Measurements from ENCODE around the gene LRSAM1. TPM values are rescaled to one million over a fixed set of nuclear protein-coding genes. Genes with fewer than 3 reads are reported as not detected.

LRSAM1 gene
- polyA plus RNA-seq, 1 experiment = 5.2 TPM

GRCh38 chr9:127405344-127406125 lies 45.8 kb upstream of the LRSAM1 start:
- TF ChIP-seq CTCF (IDR thresholded peaks at IDR 0.05; ENCODE audit: insufficient read depth, low read depth, low read length) = no peak
- DNase-seq (ENCODE audit: low read depth) = no peak
- Histone ChIP-seq H3K36me3 (ENCODE audit: control insufficient read depth, insufficient read depth, low read length) (peaks cover 9% of the 10 kb centered on the region), H3K27me3 (ENCODE audit: control insufficient read depth, insufficient read depth, low read length) (no peaks in the 10 kb centered on the region), H3K4me3 (ENCODE audit: low read depth, low read length) (no peak overlapping the region)
- ChIA-PET CTCF (no interaction called here), POLR2A (no interaction called here)

- Histone ChIP-seq H3K36me3 (ENCODE audit: control insufficient read depth, insufficient read depth, low read length) (peaks cover 9% of the 10 kb centered on the region), H3K4me3 (ENCODE audit: low read depth, low read length) (no peak overlapping the region), H3K27me3 (ENCODE audit: control insufficient read depth, insufficient read depth, low read length) (no peaks in the 10 kb centered on the region)
- ChIA-PET POLR2A (no interaction called here), CTCF (interaction anchor here (1.0 to 1.1 kb wide), 2 partner anchors 10 to 208 kb away, joined by 3 read pairs; partner anchors contain the start of gene SLC2A8)
- DNase-seq (ENCODE audit: low read depth) = no peak
- no peak for TF ChIP-seq CTCF (IDR thresholded peaks at IDR 0.05; ENCODE audit: insufficient read depth, low read depth, low read length)
Measured at GRCh38 chr9:127406799-127407491, 44.4 kb upstream of the LRSAM1 start.

GRCh38 chr9:127407492-127407843 lies 43.8 kb upstream of the LRSAM1 start:
- peaks cover 9% of the 10 kb centered on the region for H3K36me3 ChIP-seq (ENCODE audit: control insufficient read depth, insufficient read depth, low read length)
- no peak for DNase-seq (ENCODE audit: low read depth)
- ChIA-PET POLR2A (no interaction called here), CTCF (interaction anchor here (0.8 to 1.1 kb wide), 3 partner anchors 10 to 209 kb away, joined by 3 read pairs; partner anchors contain the start of gene SLC2A8)
- H3K4me3 ChIP-seq (ENCODE audit: low read depth, low read length) = no peak overlapping the region
- TF ChIP-seq CTCF (IDR thresholded peaks at IDR 0.05; ENCODE audit: insufficient read depth, low read depth, low read length) = no peak
- no peaks in the 10 kb centered on the region for H3K27me3 ChIP-seq (ENCODE audit: control insufficient read depth, insufficient read depth, low read length)

GRCh38 chr9:127411122-127411521 lies 40.2 kb upstream of the LRSAM1 start:
- CTCF ChIA-PET = no interaction called here
- no peak for TF ChIP-seq CTCF (IDR thresholded peaks at IDR 0.05; ENCODE audit: insufficient read depth, low read depth, low read length)
- no peak overlapping the region for H3K4me3 ChIP-seq (ENCODE audit: low read depth, low read length)

GRCh38 chr9:127415141-127415540 lies 36.2 kb upstream of the LRSAM1 start:
- ChIA-PET CTCF (interaction anchor here (1.9 kb wide), 1 partner anchor 16 kb away, joined by 6 read pairs; no protein-coding TSS in a partner anchor), POLR2A (no interaction called here)
- no peak for TF ChIP-seq CTCF (IDR thresholded peaks at IDR 0.05; ENCODE audit: insufficient read depth, low read depth, low read length)
- no peak overlapping the region for H3K4me3 ChIP-seq (ENCODE audit: low read depth, low read length)
- no peak for DNase-seq (ENCODE audit: low read depth)
- H3K27me3 ChIP-seq (ENCODE audit: control insufficient read depth, insufficient read depth, low read length) = no peaks in the 10 kb centered on the region
- H3K36me3 ChIP-seq (ENCODE audit: control insufficient read depth, insufficient read depth, low read length) = no peaks in the 10 kb centered on the region

More at GRCh38 chr9:127411122-127411521, 40.2 kb upstream of the LRSAM1 start:
- DNase-seq (ENCODE audit: low read depth) = no peak
- POLR2A ChIA-PET = no interaction called here
- Histone ChIP-seq H3K36me3 (ENCODE audit: control insufficient read depth, insufficient read depth, low read length) (no peaks in the 10 kb centered on the region; the same call in 1 of the 2 replicates), H3K27me3 (ENCODE audit: control insufficient read depth, insufficient read depth, low read length) (no peaks in the 10 kb centered on the region)
